HG02571 (cell line): Measurements from ENCODE around the gene AGAP2.

Experiments used
- ATAC-seq: cut with Tn5 transposase; IDR thresholded peaks from one replicate; pipeline ENCODE4 v1.9.1; 2021; ENCODE audit warnings: mild to moderate bottlenecking, moderate library complexity; ENCODE audit not compliant: unreplicated experiment

Gene AGAP2

DNA sequence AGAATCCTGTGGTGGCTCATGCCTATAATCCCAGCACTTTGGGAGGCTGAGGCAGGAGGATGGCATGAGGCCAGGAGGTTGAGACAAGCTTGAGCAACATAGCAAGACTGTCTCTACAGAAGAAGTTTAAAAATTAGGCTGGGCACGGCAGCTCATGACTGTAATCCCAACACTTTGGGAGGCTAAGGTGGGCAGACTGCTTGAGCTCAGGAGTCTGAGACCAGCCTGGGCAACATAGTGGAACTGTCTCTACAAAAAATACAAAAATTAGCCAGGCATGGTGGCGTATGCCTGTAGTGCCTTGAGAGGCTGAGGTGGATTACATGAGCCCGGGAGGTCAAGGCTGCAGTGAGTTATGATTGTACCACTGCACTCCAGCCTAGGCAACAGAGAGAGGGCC lies 29.3 kb upstream of the AGAP2 start:
- no peak for ATAC-seq

- ATAC-seq = no peak
Measured at GRCh38 chr12:57767305-57767698, 28.8 kb upstream of the AGAP2 start.

- ATAC-seq = no peak
Measured at GRCh38 chr12:57766464-57767304, 28.1 kb upstream of the AGAP2 start, which contains the start of gene CYP27B1. CYP27B1 (minus strand) TSS chr12:57767078; CDS start chr12:57767041, 37 bp downstream.

GRCh38 chr12:57765698-57766463 lies 27.3 kb upstream of the AGAP2 start:
- no peak for ATAC-seq

- peak; percentile 57 for ATAC-seq
Measured at GRCh38 chr12:57765003-57765697, 26.6 kb upstream of the AGAP2 start.

DNA sequence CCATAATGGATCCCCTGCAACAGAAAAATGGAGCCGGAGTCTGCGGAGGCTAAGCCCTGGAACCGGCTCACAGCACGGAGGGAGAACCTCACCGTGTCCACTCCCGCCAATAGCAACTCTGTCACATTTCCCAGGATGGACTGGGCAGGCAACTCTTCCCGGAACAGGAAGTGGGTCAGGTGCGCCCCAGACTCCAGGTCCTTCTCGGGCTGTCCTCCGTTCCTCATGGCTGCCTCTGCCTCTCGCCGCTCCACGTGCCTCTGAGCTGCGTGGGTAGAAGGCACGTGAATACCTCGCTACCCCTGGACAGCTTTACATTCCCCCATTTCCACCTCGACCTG lies 26.1 kb upstream of the AGAP2 start:
- ATAC-seq = no peak

DNA sequence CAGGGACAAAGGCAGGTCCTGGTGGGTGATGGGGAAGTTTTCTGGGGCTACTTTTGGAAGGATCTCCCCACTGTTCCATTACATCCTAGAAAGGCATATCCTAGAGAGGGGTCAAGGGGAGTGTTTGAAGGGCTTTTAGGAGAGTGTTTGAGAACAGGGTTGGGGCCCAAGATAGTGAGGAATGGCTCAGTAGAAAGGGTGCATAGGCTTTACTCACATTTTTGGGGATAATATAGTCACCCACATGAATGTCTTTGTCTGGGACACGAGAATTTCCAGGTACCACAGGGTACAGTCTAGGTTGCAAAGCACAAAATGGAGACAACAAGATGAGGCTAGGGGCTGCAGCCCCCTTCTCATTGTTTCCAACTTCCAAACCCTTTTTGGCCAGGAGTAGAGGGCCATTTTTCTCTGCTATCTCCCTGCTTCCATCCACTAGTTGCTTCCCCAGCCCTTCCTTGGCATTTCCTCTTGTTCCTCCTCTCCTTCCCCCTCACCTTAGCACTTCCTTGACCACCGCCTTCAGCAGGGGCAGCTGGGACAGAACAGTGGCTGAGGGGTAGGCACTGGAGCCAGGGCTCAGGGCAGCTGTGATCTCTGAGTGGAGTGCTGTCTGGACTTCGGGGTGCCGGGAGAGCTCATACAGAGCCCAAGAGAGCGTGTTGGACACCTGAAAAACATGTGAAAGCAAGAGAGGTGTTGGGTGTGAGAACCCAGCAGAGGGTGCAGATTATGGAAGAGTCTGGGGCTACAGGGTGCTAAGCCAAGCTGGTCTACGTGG lies 25.5 kb upstream of the AGAP2 start:
- no peak for ATAC-seq

DNA sequence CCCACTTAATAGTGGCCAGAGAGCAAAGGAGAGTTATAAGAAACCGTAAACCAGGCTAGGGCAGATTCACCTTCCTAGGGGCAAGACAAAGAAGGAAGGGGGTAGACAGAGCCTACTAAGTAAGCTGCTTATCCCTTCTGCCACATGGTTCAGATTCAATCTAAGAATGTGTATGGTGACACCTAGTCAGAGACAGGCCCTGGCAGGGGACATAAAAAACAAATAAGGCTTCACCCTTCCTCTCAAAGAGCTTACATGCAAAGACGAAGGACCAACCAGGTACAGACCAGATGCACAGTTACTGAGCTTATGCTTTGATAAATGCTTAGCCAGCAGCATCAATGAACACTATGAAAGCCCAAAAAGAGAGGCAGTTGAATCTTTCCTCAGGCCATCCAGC lies 23.9 kb upstream of the AGAP2 start:
- ATAC-seq = no peak

GRCh38 chr12:57761391-57761998 lies 23.0 kb upstream of the AGAP2 start:
- no peak for ATAC-seq

GRCh38 chr12:57760347-57760982 lies 21.9 kb upstream of the AGAP2 start:
- no peak for ATAC-seq

- ATAC-seq = no peak
Measured at GRCh38 chr12:57759360-57759980, 20.9 kb upstream of the AGAP2 start.

GRCh38 chr12:57758552-57759359 lies 20.2 kb upstream of the AGAP2 start:
- no peak for ATAC-seq

DNA sequence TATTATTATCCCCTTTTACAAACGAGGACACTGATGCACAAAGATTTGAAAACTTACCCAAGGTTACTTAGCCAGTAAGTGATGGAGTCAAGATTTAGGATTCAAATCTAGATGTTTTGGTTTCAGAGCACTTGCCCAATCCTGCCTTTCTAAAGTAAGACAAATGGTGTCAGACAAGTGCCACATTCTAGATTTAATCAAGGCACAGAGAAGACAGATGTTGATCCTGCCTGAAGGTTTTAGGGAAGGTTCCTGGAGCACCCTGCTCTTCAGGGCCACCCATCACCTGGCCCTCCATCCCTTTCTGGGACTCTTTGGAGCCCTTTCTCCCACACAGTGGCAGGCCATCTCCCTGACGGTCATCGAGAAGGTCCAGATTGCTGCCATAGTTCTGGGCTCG lies 19.2 kb upstream of the AGAP2 start:
- ATAC-seq = no peak

DNA sequence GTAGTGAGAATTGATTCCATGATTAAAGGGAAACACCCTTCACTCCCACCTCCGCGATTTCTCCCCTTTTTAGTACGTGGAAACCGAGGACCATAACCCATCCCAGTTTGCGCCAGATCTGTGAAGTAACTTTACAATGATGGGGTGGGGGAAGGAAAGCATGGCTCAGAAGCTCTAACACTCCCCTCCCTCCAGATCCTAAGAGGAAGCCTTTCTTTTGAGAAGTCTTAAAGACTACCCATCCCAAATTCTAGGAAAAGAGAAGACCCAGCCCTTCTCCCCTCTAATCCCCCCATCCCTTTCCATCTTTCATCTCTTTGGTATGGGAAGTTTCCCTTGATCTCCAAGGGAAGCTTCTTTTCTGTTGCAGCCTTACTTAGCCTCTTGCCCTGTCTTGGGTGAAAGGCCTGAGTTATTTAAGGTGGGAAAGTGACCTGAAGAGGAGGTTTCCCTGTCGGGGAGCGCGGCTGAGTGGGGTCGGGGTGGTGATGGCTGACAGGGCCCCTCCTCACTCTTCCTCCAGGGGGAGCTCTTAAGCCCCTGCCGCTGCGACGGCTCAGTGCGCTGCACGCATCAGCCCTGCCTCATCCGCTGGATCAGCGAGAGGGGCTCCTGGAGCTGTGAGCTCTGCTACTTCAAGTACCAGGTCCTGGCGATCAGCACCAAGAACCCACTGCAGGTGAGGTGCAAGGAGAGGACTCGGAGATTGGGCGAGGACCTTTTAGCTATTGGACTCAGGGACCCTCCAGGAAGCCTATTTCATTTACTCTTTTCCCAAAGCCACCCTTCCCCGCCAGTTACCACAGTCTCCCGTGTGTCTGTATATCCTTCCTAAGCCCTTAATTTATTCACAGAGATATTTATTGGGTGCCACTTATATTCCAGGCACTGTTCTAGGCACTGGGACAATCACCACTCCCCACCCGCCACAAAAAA lies 18.1 kb upstream of the AGAP2 start:
- ATAC-seq = no peak

DNA sequence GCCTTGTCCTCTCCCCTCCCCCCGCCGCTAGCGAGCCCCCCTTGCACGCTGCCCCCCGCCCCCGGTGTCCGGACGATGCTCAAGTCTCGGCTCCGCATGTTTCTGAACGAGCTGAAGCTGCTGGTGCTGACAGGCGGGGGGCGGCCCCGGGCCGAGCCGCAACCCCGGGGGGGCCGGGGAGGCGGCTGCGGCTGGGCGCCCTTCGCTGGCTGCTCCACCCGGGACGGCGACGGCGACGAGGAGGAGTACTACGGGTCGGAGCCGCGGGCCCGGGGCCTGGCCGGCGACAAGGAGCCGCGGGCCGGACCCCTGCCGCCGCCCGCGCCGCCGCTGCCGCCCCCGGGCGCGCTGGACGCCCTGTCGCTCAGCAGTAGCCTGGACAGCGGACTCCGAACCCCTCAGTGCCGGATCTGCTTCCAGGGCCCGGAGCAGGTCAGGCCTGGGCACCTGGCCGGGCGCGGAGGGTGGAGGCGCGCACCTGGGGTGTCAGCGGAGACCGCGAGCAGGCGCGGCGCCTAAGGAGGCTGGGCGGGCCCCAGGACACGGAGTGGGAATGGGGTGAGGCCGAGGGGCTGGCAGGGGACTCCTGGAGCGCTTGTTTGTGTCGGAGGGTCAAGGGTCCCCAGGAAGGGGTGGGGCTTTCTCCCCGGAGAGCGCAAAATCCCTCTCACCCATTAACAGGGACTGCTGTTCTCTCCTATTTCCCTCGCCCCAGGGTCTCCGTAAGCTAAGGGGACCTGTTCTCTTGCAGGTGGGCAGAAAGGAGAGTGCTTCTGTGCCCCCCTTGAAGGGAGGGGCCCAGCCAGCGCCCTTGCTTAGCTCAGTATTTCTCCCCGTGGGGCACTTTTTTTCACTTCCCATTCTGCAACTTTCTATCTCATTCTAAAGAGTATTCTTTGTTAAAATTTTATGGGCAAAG lies 17.2 kb upstream of the AGAP2 start:
- no peak for ATAC-seq

DNA sequence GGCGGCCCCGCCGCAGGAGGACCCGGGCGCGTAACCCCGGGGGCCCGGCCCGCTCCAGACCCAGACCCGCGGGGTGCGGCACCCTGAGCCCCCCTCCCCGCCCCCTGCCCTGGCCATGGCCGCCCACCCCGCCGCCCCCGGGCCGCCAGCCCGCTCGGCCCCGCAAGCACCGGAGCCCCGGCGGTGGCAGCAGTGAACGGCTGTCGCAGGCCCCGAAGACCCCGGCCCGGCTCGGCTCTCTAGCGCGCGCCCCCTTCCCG lies 16.6 kb upstream of the AGAP2 start:
- no peak for ATAC-seq
